HEK293T (cell line): ENCODE results near the gene TBL1X.

Source experiments
- CTCF ChIA-PET: fragments of 350-600 bp; formaldehyde crosslinking; extraction: SDS; loops from one replicate; lab custom pipeline; 2021; ENCODE audit warnings: antibody characterized with exemption, inconsistent platforms; lab: Yijun Ruan, JAX
- POLR2A ChIA-PET: fragments of 350-600 bp; formaldehyde crosslinking; extraction: SDS; loops from one replicate; lab custom pipeline; 2020; ENCODE audit warnings: antibody characterized with exemption, inconsistent platforms; lab: Yijun Ruan, JAX
- DNase-seq: peaks from one replicate; pipeline ENCODE4 v3.0.0; 2012; ENCODE audit warnings: mixed read lengths; ENCODE audit errors: extremely low spot score
- ARNT ChIP-seq: fragments of 450-650 bp; IDR thresholded peaks from 2 replicates; pipeline ENCODE4 v1.6.1; 2017; ENCODE audit warnings: mild to moderate bottlenecking
- BHLHE40 ChIP-seq: fragments of 450-650 bp; IDR thresholded peaks from 2 replicates; pipeline ENCODE4 v1.6.1; 2016; ENCODE audit warnings: mild to moderate bottlenecking, moderate library complexity, borderline replicate concordance
- CTBP1 ChIP-seq: fragments of 450-650 bp; IDR thresholded peaks from 2 replicates; pipeline ENCODE4 v1.6.1; 2016; ENCODE audit warnings: borderline replicate concordance
- ELF4 ChIP-seq: fragments of 450-650 bp; IDR thresholded peaks from 2 replicates; pipeline ENCODE4 v1.6.1; 2017; ENCODE audit warnings: antibody characterized with exemption
- FOXA1 ChIP-seq: fragments of 450-650 bp; IDR thresholded peaks from 2 replicates; pipeline ENCODE4 v1.6.1; 2016; ENCODE audit warnings: mild to moderate bottlenecking
- FOXK2 ChIP-seq: fragments of 450-650 bp; IDR thresholded peaks from 2 replicates; pipeline ENCODE4 v1.6.1; 2016; ENCODE audit warnings: mild to moderate bottlenecking
- FOXM1 ChIP-seq: fragments of 450-650 bp; IDR thresholded peaks from 2 replicates; pipeline ENCODE4 v1.6.1; 2017; ENCODE audit warnings: mild to moderate bottlenecking, borderline replicate concordance
- HDGF ChIP-seq: fragments of 450-650 bp; IDR thresholded peaks from 2 replicates; pipeline ENCODE4 v1.6.1; 2017; ENCODE audit warnings: antibody characterized with exemption, borderline replicate concordance
- L3MBTL2 ChIP-seq: fragments of 450-650 bp; conservative IDR thresholded peaks from 2 replicates; pipeline ENCODE4 v1.6.1; 2016; ENCODE audit warnings: mild to moderate bottlenecking
- LEF1 ChIP-seq: fragments of 450-650 bp; IDR thresholded peaks from 2 replicates; pipeline ENCODE4 v1.6.1; 2017; ENCODE audit warnings: mild to moderate bottlenecking, borderline replicate concordance
- NFRKB ChIP-seq: fragments of 450-650 bp; IDR thresholded peaks from 2 replicates; pipeline ENCODE4 v1.6.1; 2016; ENCODE audit warnings: mild to moderate bottlenecking, moderate library complexity
- PKNOX1 ChIP-seq: fragments of 450-650 bp; IDR thresholded peaks from 2 replicates; pipeline ENCODE4 v1.6.1; 2016
- SP1 ChIP-seq: fragments of 450-650 bp; IDR thresholded peaks from 2 replicates; pipeline ENCODE4 v1.6.1; 2017
- SUZ12 ChIP-seq: fragments of 450-650 bp; IDR thresholded peaks from 2 replicates; pipeline ENCODE4 v1.6.1; 2016; ENCODE audit warnings: mild to moderate bottlenecking
- TARDBP ChIP-seq: fragments of 450-650 bp; IDR thresholded peaks from 2 replicates; pipeline ENCODE4 v1.6.1; 2016
- ZNF384 ChIP-seq: fragments of 450-650 bp; IDR thresholded peaks from 2 replicates; pipeline ENCODE4 v1.6.1; 2016

Gene TBL1X

DNA sequence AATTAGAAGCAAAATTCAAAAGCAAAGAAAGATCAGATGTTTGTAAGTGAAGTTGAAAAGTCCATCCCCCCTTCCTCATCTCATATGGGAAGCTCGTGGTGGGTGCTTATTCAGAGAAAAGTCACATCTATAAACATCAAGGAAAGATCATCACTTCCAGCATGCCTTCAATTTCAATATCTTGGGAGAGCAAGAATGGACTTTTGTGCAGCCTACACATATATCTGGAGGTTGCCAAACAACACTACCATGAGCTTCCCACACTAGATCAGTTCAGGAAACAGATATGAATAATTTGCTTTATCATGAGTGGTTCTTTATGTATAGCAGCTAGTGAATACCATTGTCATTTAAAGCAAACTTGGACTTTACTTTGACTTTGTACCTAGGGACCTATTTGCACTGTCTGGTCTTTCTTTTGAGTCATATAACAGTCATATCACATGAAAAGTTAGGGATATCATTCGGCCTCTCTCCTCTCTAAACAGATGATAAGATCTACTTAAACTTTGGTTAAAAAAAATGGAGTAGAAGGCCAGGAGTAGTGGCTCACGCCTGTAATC is 5.6 kb upstream of the TBL1X start:
- TF ChIP-seq ZNF384 (no peak), PKNOX1 (no peak), FOXK2 (no peak), TARDBP (no peak), L3MBTL2 (no peak), SP1 (no peak), ELF4 (no peak), CTBP1 (no peak), SUZ12 (no peak), ARNT (no peak), FOXA1 (no peak), FOXM1 (no peak), BHLHE40 (no peak), NFRKB (no peak), HDGF (no peak)
- POLR2A ChIA-PET: no interaction called here
- CTCF ChIA-PET: interaction anchor here (0.7 kb wide), 1 partner anchor 424 kb away, joined by 4 read pairs; no protein-coding TSS in a partner anchor
- no peak for DNase-seq

DNA sequence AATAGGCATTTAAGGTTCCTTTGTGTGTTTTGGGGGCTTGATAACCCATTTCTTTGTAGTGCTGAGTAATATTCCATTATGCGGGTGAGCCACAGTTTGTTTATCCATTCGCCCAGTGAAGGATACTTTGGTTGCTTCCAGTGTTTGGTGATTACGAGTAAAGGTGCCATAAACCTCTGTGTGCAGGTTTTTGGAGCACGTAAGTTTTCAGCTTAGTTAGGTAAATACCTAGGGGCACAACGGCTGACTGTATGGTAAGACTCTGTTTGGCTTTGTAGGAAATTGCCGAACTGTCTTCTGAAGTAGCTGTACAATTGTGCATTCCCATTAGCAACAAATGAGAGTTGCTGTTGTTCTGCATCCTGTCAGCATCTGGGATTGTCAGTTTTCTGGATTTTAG is 3.8 kb upstream of the TBL1X start:
- CTCF ChIA-PET: interaction anchor here (0.5 kb wide), 1 partner anchor 254 kb away, joined by 4 read pairs; no protein-coding TSS in a partner anchor
- POLR2A ChIA-PET: no interaction called here
- TF ChIP-seq ARNT (no peak), ELF4 (no peak), L3MBTL2 (no peak), ZNF384 (no peak), HDGF (no peak), SUZ12 (no peak), FOXA1 (no peak), FOXK2 (no peak), BHLHE40 (no peak), SP1 (no peak), LEF1 (no peak), CTBP1 (no peak), FOXM1 (no peak), PKNOX1 (no peak), TARDBP (no peak), NFRKB (no peak)
- no peak for DNase-seq

- no peak for DNase-seq
- ChIA-PET CTCF (interaction anchor here (0.6 kb wide), 1 partner anchor 266 kb away, joined by 3 read pairs; no protein-coding TSS in a partner anchor), POLR2A (interaction anchor here (0.6 to 1.2 kb wide), 3 partner anchors 120 to 245 kb away, joined by 3 to 5 read pairs (median 3); no protein-coding TSS in a partner anchor)
- TF ChIP-seq CTBP1: no peak
- TF ChIP-seq NFRKB: no peak
- TF ChIP-seq FOXK2: no peak
- TF ChIP-seq HDGF: no peak
- no peak for TF ChIP-seq SUZ12
Measured at GRCh38 chrX:9462456-9462855, 2.4 kb upstream of the TBL1X start.

- TF ChIP-seq SP1: no peak
- no peak for TF ChIP-seq HDGF
- no peak for TF ChIP-seq FOXM1
- TF ChIP-seq BHLHE40: no peak
- TF ChIP-seq PKNOX1: no peak
- no peak for TF ChIP-seq ZNF384
- no peak for TF ChIP-seq LEF1
- no peak for TF ChIP-seq ARNT
- no peak for TF ChIP-seq ELF4
- no peak for TF ChIP-seq FOXK2
- TF ChIP-seq L3MBTL2: no peak
- no peak for TF ChIP-seq FOXA1
Measured at GRCh38 chrX:9465380-9466123, 694 bp downstream of the TBL1X start.

GRCh38 chrX:9466124-9466495 is 1.3 kb downstream of the TBL1X start:
- CTCF ChIA-PET: no interaction called here
- TF ChIP-seq NFRKB (no peak), PKNOX1 (no peak), SUZ12 (no peak), LEF1 (no peak), L3MBTL2 (peak; percentile 49)
- POLR2A ChIA-PET: no interaction called here
- peak; percentile 25 for DNase-seq

More at GRCh38 chrX:9465380-9466123, 694 bp downstream of the TBL1X start:
- ChIA-PET POLR2A (no interaction called here), CTCF (no interaction called here)
- DNase-seq: peak; percentile 31
